GM23338 (cell line): ENCODE data around the gene FCN1. TPM values are rescaled to one million over a fixed set of nuclear protein-coding genes. Genes with fewer than 3 reads are reported as not detected.

Experiments
- ATAC-seq: fragments of 200-7000 bp; cut with Tn5 transposase; 3 replicates; pipeline ENCODE4 v1.9.1; 2020
- DNase-seq: peaks from one replicate; pipeline ENCODE4 v3.0.0-alpha.2; 2015; ENCODE audit warnings: low spot score
- H2AFZ ChIP-seq: fragments of 200-600 bp; sonication (generic); 2 replicates; pipeline ENCODE4 v1.8.0; 2016; ENCODE audit warnings: antibody characterized with exemption, mild to moderate bottlenecking, moderate library complexity
- H3F3A ChIP-seq: fragments of 200-600 bp; sonication (generic); replicated peaks from 2 replicates; pipeline ENCODE4 v1.8.0; 2017; ENCODE audit warnings: antibody characterized with exemption, mixed run types, low read depth
- H3K27ac ChIP-seq: fragments of 200-600 bp; sonication (generic); 2 replicates; pipeline ENCODE4 v1.6.1; 2016; ENCODE audit warnings: low read depth
- H3K27me3 ChIP-seq: fragments of 200-600 bp; sonication (generic); 2 replicates; pipeline ENCODE4 v1.8.0; 2016; ENCODE audit warnings: mild to moderate bottlenecking, mixed run types, moderate library complexity; ENCODE audit not compliant: insufficient read depth
- H3K36me3 ChIP-seq: fragments of 200-600 bp; sonication (generic); 2 replicates; pipeline ENCODE4 v1.8.0; 2016; ENCODE audit warnings: mild to moderate bottlenecking; ENCODE audit not compliant: insufficient read depth
- H3K4me1 ChIP-seq: fragments of 200-600 bp; sonication (generic); 2 replicates; pipeline ENCODE4 v1.8.0; 2016; ENCODE audit warnings: mild to moderate bottlenecking, moderate library complexity; ENCODE audit not compliant: insufficient read depth
- H3K4me2 ChIP-seq: fragments of 200-600 bp; sonication (generic); 2 replicates; pipeline ENCODE4 v1.7.1; 2017; ENCODE audit warnings: mixed run types
- H3K4me3 ChIP-seq: fragments of 200-600 bp; sonication (generic); 2 replicates; pipeline ENCODE4 v1.6.1; 2016; ENCODE audit warnings: mixed run types
- H3K79me2 ChIP-seq: fragments of 200-600 bp; sonication (generic); replicated peaks from 2 replicates; pipeline ENCODE4 v1.8.0; 2017; ENCODE audit warnings: mild to moderate bottlenecking; ENCODE audit not compliant: insufficient read depth
- H3K9me2 ChIP-seq: fragments of 200-600 bp; sonication (generic); 2 replicates; pipeline ENCODE4 v1.8.0; 2017; ENCODE audit not compliant: insufficient read depth
- H4K20me1 ChIP-seq: fragments of 200-600 bp; sonication (generic); replicated peaks from 2 replicates; pipeline ENCODE4 v1.8.0; 2017; ENCODE audit warnings: mild to moderate bottlenecking; ENCODE audit not compliant: insufficient read depth
- H3K27ac Mint-ChIP-seq: 2 replicates; pipeline ENCODE4 v1.8.0; 2020; ENCODE audit warnings: inconsistent platforms, mild to moderate bottlenecking, moderate library complexity, mixed read lengths
- H3K27me3 Mint-ChIP-seq: 3 replicates; pipeline ENCODE4 v1.8.0; 2022; ENCODE audit warnings: low read depth, mild to moderate bottlenecking, moderate library complexity, mixed read lengths, inconsistent platforms; ENCODE audit not compliant: insufficient read depth, poor library complexity
- H3K36me3 Mint-ChIP-seq: 3 replicates; pipeline ENCODE4 v1.8.0; 2021; ENCODE audit warnings: low read depth, mild to moderate bottlenecking, inconsistent platforms, moderate library complexity, mixed read lengths
- H3K4me1 Mint-ChIP-seq: 3 replicates; pipeline ENCODE4 v1.8.0; 2020; ENCODE audit warnings: mild to moderate bottlenecking, inconsistent platforms, mixed read lengths
- H3K4me3 Mint-ChIP-seq: 3 replicates; pipeline ENCODE4 v1.8.0; 2021; ENCODE audit warnings: moderate library complexity, mild to moderate bottlenecking, inconsistent platforms, mixed read lengths
- H3K9me3 Mint-ChIP-seq: 3 replicates; pipeline ENCODE4 v1.8.0; 2020; ENCODE audit warnings: moderate library complexity, mild to moderate bottlenecking, inconsistent platforms, mixed read lengths
- CTCF ChIP-seq, 2 experiments: fragments of 200-600 bp in 1 of 2; sonication (generic) in 1 of 2; conservative IDR thresholded peaks; 2 replicates each; pipeline versions ENCODE4 v1.5.1 to v1.6.1; 2016 to 2017; ENCODE audit warnings: antibody characterized with exemption in 2 of 2, low read depth in 2 of 2, mild to moderate bottlenecking in 2 of 2, moderate library complexity in 1 of 2
- ETS1 ChIP-seq: IDR thresholded peaks from 2 replicates; pipeline ENCODE4 v1.6.1; 2016; ENCODE audit warnings: antibody characterized with exemption
- EZH2 ChIP-seq: fragments of 200-600 bp; sonication (generic); IDR thresholded peaks from one replicate; pipeline ENCODE4 v1.8.0; 2017; ENCODE audit warnings: antibody characterized with exemption, mild to moderate bottlenecking, low read depth; ENCODE audit not compliant: unreplicated experiment
- EZH2phosphoT487 ChIP-seq: fragments of 200-600 bp; sonication (generic); IDR thresholded peaks from one replicate; pipeline ENCODE4 v1.8.1; 2018; ENCODE audit warnings: antibody characterized with exemption; ENCODE audit not compliant: unreplicated experiment
- JUNB ChIP-seq: IDR thresholded peaks from one replicate; pipeline ENCODE4 v1.6.1; 2016; ENCODE audit warnings: antibody characterized with exemption; ENCODE audit not compliant: unreplicated experiment
- NANOG ChIP-seq: IDR thresholded peaks from 2 replicates; pipeline ENCODE4 v1.6.1; 2016; ENCODE audit warnings: antibody characterized with exemption, borderline replicate concordance
- POLR2AphosphoS5 ChIP-seq: IDR thresholded peaks from 2 replicates; pipeline ENCODE4 v1.6.1; 2016; ENCODE audit warnings: antibody characterized with exemption, low read depth
- REST ChIP-seq: IDR thresholded peaks from one replicate; pipeline ENCODE4 v1.6.1; 2018; ENCODE audit warnings: antibody characterized with exemption; ENCODE audit not compliant: unreplicated experiment
- STAT1 ChIP-seq: IDR thresholded peaks from one replicate; pipeline ENCODE4 v1.6.1; 2016; ENCODE audit warnings: antibody characterized with exemption; ENCODE audit not compliant: unreplicated experiment
- ZNF114 ChIP-seq: fragments of 250-450 bp; sonication (Bioruptor Pico); IDR thresholded peaks from 2 replicates; pipeline ENCODE4 v1.5.0; 2020; ENCODE audit warnings: mild to moderate bottlenecking, moderate library complexity
- ZNF331 ChIP-seq: fragments of 250-450 bp; sonication (Bioruptor Pico); IDR thresholded peaks from 2 replicates; pipeline ENCODE4 v1.5.0; 2020; ENCODE audit warnings: low read depth, mild to moderate bottlenecking, moderate library complexity
- ZNF462 ChIP-seq: fragments of 250-450 bp; sonication (Bioruptor Pico); IDR thresholded peaks from 2 replicates; pipeline ENCODE4 v1.5.0; 2020; ENCODE audit warnings: mild to moderate bottlenecking, moderate library complexity
- polyA plus RNA-seq: library from polyadenylated mRNA; unstranded; fragments of >200 nt; fragmentation: Nextera tagmentation; extraction: Ambion mirVana; gene quantifications from 2 replicates; pipeline ENCODE4 v1.2.1, GENCODE V29; 2016
- total RNA-seq: library from RNA; depleted of rRNA; stranded (reverse); fragments of >200 nt; shearing (Covaris generic); gene quantifications from 2 replicates; pipeline ENCODE4 v1.2.3, GENCODE V29; 2014

The FCN1 gene
- total and polyA plus RNA-seq, 2 experiments from 2014 or later, result not detected

GRCh38 chr9:134914501-134914834 lies 3.2 kb downstream of the FCN1 start:
- Mint-ChIP-seq H3K4me1 (no peaks in the 10 kb centered on the region), H3K27me3 (peaks cover 8% of the 10 kb centered on the region), H3K27ac (no peak overlapping the region), H3K36me3 (no peaks in the 10 kb centered on the region), H3K9me3 (peaks cover 10% of the 10 kb centered on the region), H3K4me3 (no peak overlapping the region)
- Histone ChIP-seq H3K36me3 (no peaks in the 10 kb centered on the region), H3K4me1 (no peaks in the 10 kb centered on the region), H4K20me1 (no peaks in the 10 kb centered on the region), H3K27me3 (no peaks in the 10 kb centered on the region), H3K79me2 (no peaks in the 10 kb centered on the region), H3K9me2 (no peaks in the 10 kb centered on the region), H3F3A (no peaks in the 10 kb centered on the region), H2AFZ (no peak overlapping the region), H3K27ac (no peak overlapping the region), H3K4me2 (no peak overlapping the region), H3K4me3 (no peak overlapping the region)
- ATAC-seq (no peak), DNase-seq (no peak)
- TF ChIP-seq ETS1 (no peak), JUNB (no peak), EZH2phosphoT487 (no peak), ZNF331 (no peak), EZH2 (no peak), ZNF462 (CRISPR knock-in tag) (no peak), ZNF114 (CRISPR knock-in tag) (no peak), STAT1 (no peak), NANOG (no peak), REST (no peak), POLR2AphosphoS5 (no peak), CTCF (conservative IDR thresholded peaks at IDR 0.05; ENCODE audit: low read depth in 2 of 2) (no peak)
